Gastroesophageal sphincter (tissue), 4 donors: ENCODE data around the gene STX8. TPM values are rescaled to one million over a fixed set of nuclear protein-coding genes. Genes with fewer than 3 reads are reported as not detected.

Experiments used
- ATAC-seq: fragments of 150-250 bp; one replicate; pipeline ENCODE4 v1.9.1; 2016; ENCODE audit warnings: mild to moderate bottlenecking, moderate library complexity
- H3K27ac ChIP-seq, 4 donors: fragments of 200-600 bp; sonication (generic) in 3 of 4; 1 replicate in 3 of 4; 2 replicates in 1 of 4; pipeline ENCODE4 v1.5.1; 2016 to 2019
- H3K27me3 ChIP-seq: fragments of 200-600 bp; sonication (generic); one replicate; pipeline ENCODE4 v1.5.1; 2019
- H3K36me3 ChIP-seq, 2 donors: fragments of 200-600 bp; sonication (generic); one replicate each; pipeline ENCODE4 v1.5.1; 2019; ENCODE audit warnings: control low read depth in 1 of 2
- H3K4me1 ChIP-seq, 3 donors: fragments of 200-600 bp; sonication (generic); 1 replicate in 2 of 3; 2 replicates in 1 of 3; pipeline ENCODE4 v1.5.1; 2016 to 2019; ENCODE audit warnings: control low read depth in 2 of 3
- H3K4me3 ChIP-seq, 2 donors: fragments of 200-600 bp; sonication (generic); one replicate each; pipeline ENCODE4 v1.5.1; 2019; ENCODE audit warnings: mild to moderate bottlenecking in 1 of 2, moderate library complexity in 1 of 2
- H3K9me3 ChIP-seq, 3 donors: fragments of 200-600 bp; sonication (generic); one replicate each; pipeline ENCODE4 v1.5.1; 2017 to 2019; ENCODE audit warnings: control low read depth in 2 of 3
- CTCF ChIP-seq, 4 experiments: fragments of 200-600 bp in 2 of 4; fragments of 450-650 bp in 2 of 4; sonication (generic) in 1 of 4; IDR thresholded peaks; one replicate each; pipeline ENCODE4 v1.5.1; 2017 to 2019; ENCODE audit warnings: antibody characterized with exemption in 4 of 4, mild to moderate bottlenecking in 2 of 4, moderate library complexity in 2 of 4
- EP300 ChIP-seq: sonication (generic); formaldehyde crosslinking; IDR thresholded peaks from one replicate; pipeline ENCODE4 v1.6.1; 2017; ENCODE audit warnings: antibody characterized with exemption, mild to moderate bottlenecking
- POLR2A ChIP-seq, 2 donors: fragments of 450-650 bp; IDR thresholded peaks; one replicate each; pipeline ENCODE4 v1.6.1; 2017; ENCODE audit warnings: antibody characterized with exemption in 2 of 2, mild to moderate bottlenecking in 2 of 2, moderate library complexity in 1 of 2
- POLR2AphosphoS5 ChIP-seq: sonication (generic); formaldehyde crosslinking; IDR thresholded peaks from one replicate; pipeline ENCODE4 v1.6.1; 2017; ENCODE audit warnings: antibody characterized with exemption
- WGBS, 2 donors: methylation state at CpG; one replicate each; pipeline ENCODE4 v1.1.5; 2018; ENCODE audit warnings: low coverage in 1 of 2; 5-methylcytosine and 5-hydroxymethylcytosine counted together
- total RNA-seq, 4 donors: library from RNA; depleted of rRNA; stranded (reverse); fragments of >200 nt; gene quantifications; one replicate each; pipeline ENCODE4 v1.1.0, GENCODE V29; 2016

Gene STX8
- total RNA-seq, 4 donors from 2014 or later: 67.9 to 106 (median 87.1) TPM

GRCh38 chr17:9587969-9588656 is 12.5 kb upstream of the STX8 start:
- H3K9me3 ChIP-seq: no peaks in the 10 kb centered on the region
- ATAC-seq: no peak
- no peaks in the 10 kb centered on the region for H3K36me3 ChIP-seq
- H3K27me3 ChIP-seq: no peaks in the 10 kb centered on the region
- TF ChIP-seq EP300 (no peak), CTCF (IDR thresholded peaks at IDR 0.05) (no peak), POLR2A (IDR thresholded peaks at IDR 0.05) (no peak), POLR2AphosphoS5 (no peak)
- no peak overlapping the region for H3K4me3 ChIP-seq
- WGBS, 2 donors: 87 to 92% methylated on average over 4 to 9 of the region's 10 CpGs
- no peaks in the 10 kb centered on the region for H3K4me1 ChIP-seq
- H3K27ac ChIP-seq: no peak overlapping the region

- H3K36me3 ChIP-seq: no peaks in the 10 kb centered on the region
- ATAC-seq: no peak
- 10 to 16% methylated on average over 4 of the region's 4 CpGs for WGBS, 2 donors
- no peaks in the 10 kb centered on the region for H3K27me3 ChIP-seq
- H3K9me3 ChIP-seq: no peaks in the 10 kb centered on the region
- peak overlapping the region in 2 of 4 donors; percentile 72 to 79 for H3K27ac ChIP-seq
- H3K4me1 ChIP-seq: peaks cover 0 to 30% (median 12%) of the 10 kb centered on the region in 3 donors
- TF ChIP-seq POLR2A (IDR thresholded peaks at IDR 0.05) (no peak), POLR2AphosphoS5 (no peak), EP300 (no peak)
- peak overlapping the region in 1 of 2 donors; percentile 78 for H3K4me3 ChIP-seq
Measured at GRCh38 chr17:9577373-9577709, 1.7 kb upstream of the STX8 start.

- no peaks in the 10 kb centered on the region for H3K27me3 ChIP-seq
- H3K4me3 ChIP-seq: peak within 1 kb of the TSS; percentile 57 to 78
- no peaks in the 10 kb centered on the region for H3K36me3 ChIP-seq
- ATAC-seq: peak; percentile 81
- H3K9me3 ChIP-seq: no peaks in the 10 kb centered on the region
- peak within 1 kb of the TSS in 3 of 4 donors; percentile 72 to 79 (median 75) for H3K27ac ChIP-seq
- 5 to 12% methylated on average over 16 to 19 of the region's 38 CpGs for WGBS, 2 donors
- no peak for TF ChIP-seq EP300
- TF ChIP-seq CTCF (IDR thresholded peaks at IDR 0.05): peak; percentile 32 to 69 (median 46)
- peaks cover 0 to 30% (median 12%) of the 10 kb centered on the region in 3 donors for H3K4me1 ChIP-seq
Measured at GRCh38 chr17:9576521-9577372, 1.1 kb upstream of the STX8 start, which contains the start of gene CFAP52. Gene CFAP52, plus strand, starts transcription at chr17:9576642. Its CDS starts 54 bp downstream, at chr17:9576696.

GRCh38 chr17:9571201-9571600 is 4.4 kb downstream of the STX8 start:
- 94 to 95% methylated on average over 5 of the region's 10 CpGs for WGBS, 2 donors
- no peak overlapping the region for H3K4me3 ChIP-seq
- peaks cover 0 to 19% (median 4%) of the 10 kb centered on the region in 3 donors for H3K4me1 ChIP-seq
- ATAC-seq: no peak
- H3K27ac ChIP-seq: no peak overlapping the region
- TF ChIP-seq POLR2A (IDR thresholded peaks at IDR 0.05): no peak
- no peak for TF ChIP-seq EP300
- no peak for TF ChIP-seq CTCF (IDR thresholded peaks at IDR 0.05)
- TF ChIP-seq POLR2AphosphoS5: no peak
- H3K36me3 ChIP-seq: peaks cover 0 to 41% of the 10 kb centered on the region in 2 donors
- no peaks in the 10 kb centered on the region for H3K27me3 ChIP-seq
- H3K9me3 ChIP-seq: no peaks in the 10 kb centered on the region

GRCh38 chr17:9568957-9569588 is 6.5 kb downstream of the STX8 start:
- 85 to 88% methylated on average over 1 to 10 of the region's 11 CpGs for WGBS, 2 donors
- TF ChIP-seq EP300 (no peak), POLR2AphosphoS5 (no peak), POLR2A (IDR thresholded peaks at IDR 0.05) (no peak), CTCF (IDR thresholded peaks at IDR 0.05) (no peak)
- ATAC-seq: no peak

More at GRCh38 chr17:9568957-9569588, 6.5 kb downstream of the STX8 start:
- Histone ChIP-seq H3K27ac (no peak overlapping the region), H3K9me3 (no peaks in the 10 kb centered on the region), H3K4me1 (peaks cover 0 to 4% (median 0%) of the 10 kb centered on the region in 3 donors), H3K27me3 (no peaks in the 10 kb centered on the region), H3K4me3 (no peak overlapping the region), H3K36me3 (peaks cover 0 to 43% of the 10 kb centered on the region in 2 donors)
